HG02970 (cell line): Measurements from ENCODE around the gene ABCA3.

ENCODE experiments used
- ATAC-seq: cut with Tn5 transposase; IDR thresholded peaks from one replicate; pipeline ENCODE4 v1.9.1; 2021; ENCODE audit warnings: mild to moderate bottlenecking, moderate library complexity, moderate number of reproducible peaks; ENCODE audit not compliant: unreplicated experiment, low FRiP score

ABCA3 gene

DNA sequence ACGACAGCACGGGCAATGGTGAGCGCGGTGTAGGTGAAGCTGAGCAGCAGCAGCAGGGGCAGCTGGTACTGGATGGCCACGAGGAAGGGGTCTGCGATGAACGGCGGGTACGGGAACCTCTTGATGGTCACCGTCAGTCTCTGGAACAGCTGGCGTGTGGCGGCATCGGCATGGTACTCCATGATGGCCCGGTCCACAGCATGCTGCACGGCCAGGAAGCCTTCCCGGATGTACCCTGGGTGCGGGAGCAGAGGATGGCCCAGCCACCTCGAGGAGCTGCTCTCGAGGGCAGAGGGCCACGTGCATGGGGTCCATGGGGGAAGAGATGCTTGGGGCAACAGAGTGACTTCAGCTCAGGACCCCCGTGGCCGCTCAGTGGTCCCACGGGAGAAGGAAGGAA is 20.9 kb downstream of the ABCA3 start:
- ATAC-seq, result no peak

DNA sequence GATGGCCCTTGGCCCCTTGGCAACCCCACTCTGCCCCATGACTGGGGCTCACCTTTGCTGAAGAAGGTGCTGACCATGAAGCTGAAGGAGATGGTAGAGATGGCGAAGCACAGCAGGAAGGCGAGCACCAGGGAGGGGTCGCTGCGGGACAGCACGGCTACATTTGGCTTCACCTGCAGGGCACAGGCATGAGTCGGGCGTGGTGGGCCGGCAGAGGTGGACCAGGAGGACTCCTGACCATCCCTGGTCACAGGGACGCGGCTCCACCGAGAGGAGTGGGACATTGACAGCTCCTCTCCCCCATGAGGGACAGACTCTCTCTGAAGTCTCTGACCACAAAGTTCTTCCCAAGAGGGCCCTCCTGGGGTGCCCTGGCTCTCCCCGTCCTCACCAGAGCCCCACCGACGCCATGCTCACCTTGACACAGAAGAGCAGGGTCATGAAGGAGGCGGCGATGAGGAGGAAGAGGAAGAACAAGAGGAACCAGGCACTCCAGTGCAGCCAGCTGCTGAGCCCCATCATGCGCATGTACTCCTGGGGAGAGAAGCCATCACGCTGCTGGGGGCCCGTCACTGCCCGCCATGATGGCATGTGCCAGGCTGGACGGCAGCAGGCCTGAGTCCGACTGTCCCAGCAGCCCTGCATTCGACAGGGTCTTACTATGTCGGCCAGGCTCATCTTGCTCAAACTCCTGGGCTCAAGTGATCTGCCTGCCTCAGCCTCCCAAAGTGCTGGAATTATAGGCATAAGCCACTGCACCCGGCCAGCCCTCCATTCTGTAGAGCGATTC is 23.1 kb downstream of the ABCA3 start:
- no peak for ATAC-seq

DNA sequence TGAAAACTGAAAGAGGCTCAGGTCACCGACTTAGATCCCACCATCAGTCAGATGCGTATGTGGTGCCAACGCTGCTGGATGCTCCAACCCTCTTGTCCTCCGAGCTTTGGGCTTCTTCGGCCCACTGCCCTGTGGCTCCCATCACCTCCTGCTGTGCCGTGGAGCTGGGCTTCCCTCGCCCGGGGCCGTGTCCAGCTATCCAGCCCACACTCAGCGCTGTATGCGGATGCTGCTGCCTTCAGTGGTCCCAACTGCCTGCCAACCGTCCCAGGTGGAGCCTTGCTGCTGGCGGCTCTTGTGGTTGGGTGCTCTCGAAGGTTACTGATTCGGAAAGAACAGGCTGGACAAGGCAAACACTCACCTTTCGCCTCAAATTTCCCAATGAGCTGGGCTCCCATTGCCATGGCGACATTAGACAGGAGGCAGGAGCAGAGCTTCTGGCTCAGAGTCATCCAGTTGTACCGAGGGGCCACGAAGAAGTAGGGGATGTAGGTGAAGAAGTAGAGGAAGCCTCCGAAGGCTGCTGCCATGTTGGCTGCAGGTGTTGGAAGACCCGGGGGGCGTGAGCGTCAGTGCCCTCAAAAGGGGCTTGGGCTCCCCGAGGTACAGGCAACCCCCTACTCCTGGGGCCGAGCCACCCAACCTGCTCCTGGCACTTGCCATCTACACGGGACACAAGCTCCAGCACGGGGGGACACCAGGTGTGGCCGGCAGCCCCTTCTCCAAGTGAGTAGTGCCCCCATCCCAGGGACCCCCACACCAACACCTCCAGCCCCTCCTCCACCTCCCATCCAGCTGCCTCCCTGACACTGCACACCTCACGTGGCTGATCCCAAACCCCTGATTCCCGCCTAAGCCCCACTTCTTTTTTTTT is 32.2 kb downstream of the ABCA3 start:
- ATAC-seq, result no peak

DNA sequence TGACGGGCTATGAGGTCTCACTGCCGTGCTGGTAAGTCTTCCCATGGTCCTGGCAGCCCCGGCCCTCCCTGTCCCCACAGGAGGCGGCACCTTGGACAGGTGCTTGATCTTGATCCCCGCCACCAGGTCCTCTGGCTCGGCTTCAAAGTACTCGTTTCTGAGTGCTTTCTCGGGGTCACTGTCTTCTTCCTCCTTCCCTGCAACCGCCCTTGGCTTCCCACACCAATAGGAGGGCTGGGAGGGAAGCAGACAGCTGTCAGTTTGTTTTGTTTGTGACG is 40.7 kb downstream of the ABCA3 start:
- no peak for ATAC-seq

DNA sequence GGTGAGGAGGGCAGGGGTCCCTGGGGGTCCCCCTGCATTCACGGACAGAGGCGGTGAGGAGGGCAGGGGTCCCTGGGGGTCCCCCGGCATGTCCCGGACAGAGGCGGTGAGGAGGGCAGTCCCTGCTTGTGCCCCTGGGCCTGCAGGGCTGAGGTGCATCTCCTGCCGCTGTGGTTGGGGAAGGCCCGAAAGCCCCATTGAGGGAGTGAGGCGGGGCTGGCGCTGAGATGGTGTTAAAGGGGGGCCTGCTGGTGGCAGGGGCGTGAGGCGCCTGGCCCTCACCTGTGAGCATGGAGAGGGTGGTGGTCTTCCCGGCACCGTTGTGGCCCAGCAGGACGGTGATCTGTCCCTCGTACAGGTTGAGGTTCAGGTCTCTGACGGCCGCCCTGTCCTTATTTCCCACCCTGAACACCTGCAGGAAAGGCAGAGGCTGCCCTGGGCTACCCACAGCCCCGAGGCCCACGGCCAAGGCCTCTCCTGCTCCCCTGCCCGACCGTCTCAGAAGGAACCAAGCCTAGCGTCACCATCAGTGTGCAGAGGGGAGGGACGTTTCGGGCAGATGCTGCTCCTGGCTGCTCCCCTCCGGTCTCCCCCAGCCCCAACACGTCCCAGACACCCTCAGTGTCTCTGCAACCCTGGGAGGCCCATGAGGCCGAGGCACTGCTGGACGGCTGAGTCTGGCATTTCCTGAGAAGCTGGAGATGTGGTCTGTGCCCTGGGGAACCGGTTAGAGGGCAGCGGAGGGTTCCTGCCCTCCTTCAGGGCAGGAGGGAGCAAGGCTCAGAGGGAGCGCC is 41.2 kb downstream of the ABCA3 start:
- ATAC-seq, result no peak

DNA sequence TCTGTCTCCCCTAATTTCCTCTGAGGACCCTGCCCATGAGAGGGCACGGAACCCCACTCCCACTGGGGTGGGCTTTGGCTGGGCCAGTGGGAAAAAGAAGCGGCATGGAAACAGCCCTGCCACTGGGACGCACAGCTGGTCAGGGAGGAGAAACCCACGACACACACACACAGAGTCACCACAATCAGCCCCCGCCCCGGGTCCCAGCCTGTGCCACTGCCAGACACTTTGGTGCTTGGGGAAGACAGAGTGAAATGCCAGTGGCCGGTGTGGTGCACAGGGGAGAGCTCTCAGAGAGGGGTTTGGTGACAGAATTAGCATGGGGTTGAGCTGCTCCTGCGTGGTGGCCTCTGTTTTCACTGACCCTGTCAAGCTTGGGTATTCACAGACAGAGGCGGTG is 41.9 kb downstream of the ABCA3 start:
- no peak for ATAC-seq

DNA sequence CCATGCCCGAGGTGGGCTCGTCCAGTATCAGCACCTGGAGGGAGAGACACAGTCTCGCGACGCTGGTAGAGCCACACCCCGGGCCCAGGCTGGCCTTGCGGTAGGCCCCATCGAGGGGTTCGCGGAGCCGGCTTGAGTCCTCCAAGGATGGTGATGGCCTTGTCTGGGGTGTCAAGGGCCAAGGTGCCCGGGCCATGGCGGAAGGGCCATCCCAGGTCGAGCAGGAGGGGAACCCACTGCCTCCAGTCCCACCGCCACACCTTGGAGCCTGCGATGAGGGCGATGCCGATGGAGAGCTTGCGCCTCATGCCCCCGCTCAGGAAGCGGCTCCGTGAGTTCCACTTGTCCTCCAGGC is 43.0 kb downstream of the ABCA3 start:
- ATAC-seq, result no peak

DNA sequence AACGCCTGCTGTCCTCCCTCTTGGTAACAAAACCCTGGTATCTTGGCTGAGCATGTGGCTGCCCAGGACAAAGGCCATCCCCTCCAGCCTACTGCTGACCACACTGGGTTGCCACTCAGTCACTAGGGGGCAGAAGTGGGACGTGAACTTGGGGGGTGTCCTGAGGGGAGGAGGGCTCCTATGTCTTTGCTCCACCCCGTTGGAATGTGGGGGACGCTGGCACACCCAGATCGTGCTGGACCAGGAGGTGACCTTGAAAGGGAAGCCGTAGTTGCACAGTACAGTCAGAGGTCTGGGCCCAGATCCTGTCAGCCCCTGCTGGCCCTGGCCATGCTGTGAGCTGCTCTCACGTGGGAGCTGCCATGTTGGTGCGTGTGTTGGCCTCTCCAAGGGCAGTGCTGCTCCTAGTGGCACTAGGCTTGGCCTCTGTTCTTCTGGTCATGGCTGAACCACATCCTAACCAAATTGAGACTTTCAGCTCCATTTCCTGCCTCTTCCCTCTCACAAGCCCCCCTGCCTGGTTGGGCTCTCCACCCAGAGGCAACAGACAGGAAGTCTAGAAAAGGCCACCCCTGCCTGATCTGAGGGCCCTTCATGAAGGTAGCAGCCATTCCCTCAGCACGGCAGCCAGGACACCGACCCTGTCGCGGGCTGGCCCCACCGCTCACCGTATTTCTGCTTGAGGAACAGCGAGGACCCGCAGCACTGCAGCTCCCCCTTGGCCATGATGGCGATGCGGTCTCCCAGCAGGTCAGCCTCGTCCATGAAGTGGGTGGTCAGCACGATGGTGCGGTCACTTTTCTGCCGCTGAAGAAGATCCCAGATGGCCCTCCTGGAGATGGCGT is 43.6 kb downstream of the ABCA3 start:
- ATAC-seq, result no peak

DNA sequence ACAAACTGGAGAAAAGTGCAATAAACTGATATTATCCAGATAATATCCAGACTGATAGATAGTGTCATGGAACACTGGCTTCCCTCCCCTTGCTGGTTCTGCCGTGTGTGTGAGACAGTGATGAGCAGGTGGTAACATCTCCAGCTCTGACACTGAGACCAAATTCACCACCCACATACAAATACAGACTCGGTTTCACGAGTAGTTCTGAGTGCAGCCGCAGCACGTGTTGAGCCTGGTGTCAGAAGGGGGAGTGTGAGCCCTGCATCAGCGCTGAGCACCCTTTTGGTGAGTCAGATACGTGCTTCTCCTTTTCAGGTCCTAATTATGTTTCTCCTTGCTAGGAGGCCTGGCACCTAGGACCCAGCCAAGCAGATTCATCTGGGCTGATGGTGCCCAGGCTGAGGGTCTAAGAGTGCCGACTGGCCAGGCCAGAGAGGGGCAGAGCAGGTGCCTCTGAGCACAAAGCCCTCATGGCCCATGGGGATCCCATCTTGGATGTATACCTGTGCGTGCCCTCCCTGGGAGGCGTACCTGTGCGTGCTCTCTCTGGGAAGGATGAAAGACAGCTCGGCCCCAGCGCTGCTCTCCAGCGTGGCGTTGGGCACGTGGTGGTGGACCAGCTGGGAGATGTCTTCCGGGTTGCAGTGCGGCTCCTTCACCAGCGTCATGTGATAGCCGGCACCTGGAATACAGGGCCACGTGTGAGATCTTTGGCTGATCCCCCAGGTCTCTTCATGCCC is 45.3 kb downstream of the ABCA3 start:
- no peak for ATAC-seq

DNA sequence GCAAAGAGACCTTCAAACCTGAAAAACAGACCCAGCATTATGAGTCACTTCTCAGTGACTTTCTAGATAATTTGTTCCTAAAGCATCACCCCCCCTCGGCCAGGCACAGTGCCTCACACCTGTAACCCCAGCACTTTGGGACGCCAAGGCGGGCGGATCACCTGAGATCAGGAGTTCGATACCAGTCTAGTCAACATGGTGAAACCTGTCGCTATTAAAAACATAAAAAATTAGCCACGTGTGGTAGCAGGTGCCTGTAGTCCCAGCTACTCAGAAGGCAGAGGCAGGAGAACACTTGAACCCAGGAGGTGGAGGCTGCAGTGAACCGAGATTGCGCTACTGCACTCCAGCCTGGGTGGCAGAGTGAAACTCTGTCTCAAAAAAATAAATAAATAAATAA is 48.3 kb downstream of the ABCA3 start:
- no peak for ATAC-seq

DNA sequence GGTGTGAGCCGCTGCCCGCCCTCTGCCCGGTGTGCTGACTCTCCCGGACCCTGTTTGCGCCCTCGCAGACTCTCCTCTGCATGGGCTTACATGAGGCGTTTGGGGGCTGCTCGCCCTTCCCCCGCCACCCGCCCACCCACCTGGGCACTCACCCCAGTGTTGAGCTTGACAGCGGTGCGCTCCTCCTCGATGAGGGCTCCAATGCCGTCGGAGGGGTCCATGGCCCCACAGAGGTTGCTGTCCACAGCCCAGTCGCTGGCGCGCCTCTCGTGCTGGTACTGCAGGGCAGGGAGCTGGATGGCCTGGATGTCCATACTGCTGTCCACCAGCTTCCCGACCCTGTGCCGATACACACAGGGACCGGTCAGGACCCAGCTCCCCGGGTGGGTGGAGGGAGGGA is 51.2 kb downstream of the ABCA3 start:
- no peak for ATAC-seq

DNA sequence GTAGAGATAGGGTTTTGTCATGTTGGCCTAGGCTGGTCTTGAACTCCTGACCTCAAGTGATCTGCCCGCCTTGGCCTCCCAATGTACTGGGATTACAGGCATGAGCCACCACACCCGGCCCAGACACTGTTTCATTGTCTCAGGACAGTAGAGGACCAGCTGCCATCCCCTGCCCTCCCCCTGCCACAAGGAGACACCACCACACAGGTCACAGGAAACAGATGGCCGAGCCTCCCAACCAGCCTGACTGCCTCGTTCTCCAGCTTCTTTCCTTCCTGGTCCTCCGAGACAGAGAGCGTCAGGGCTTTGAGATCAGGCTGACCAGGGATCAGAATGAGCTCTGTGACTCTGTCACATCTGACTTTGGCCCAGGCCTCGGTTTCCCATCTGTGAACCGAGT is 51.8 kb downstream of the ABCA3 start:
- no peak for ATAC-seq

DNA sequence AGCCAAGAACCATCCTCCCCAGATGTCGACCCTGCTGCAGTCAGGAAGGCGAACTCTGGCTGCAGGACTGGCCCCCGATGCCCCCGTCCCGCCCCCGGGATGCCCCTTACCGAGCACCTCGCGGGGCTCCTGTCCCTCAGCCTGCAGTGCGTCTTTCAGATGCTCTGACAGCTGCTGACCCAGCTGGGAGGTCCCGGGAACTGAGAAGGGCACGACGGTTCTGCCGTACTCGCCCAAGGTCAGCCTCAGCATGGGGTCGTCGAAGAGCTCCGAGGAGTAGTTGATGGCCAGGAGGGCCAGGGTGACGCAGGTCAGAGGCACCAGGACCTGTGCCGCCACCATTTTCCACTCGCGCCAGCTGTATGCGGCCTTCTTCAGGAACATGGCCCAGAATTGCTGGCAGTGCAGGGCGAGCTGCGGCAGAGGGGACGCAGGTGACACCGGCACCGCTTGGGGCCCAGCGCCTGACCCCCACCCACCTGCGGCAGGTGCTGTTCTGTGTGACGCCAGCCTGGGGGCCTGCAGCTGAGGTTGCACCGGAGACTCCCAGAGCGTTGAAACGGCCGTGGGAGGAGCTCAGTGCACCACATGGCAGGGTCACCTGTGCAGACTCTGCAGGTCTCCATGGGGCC is 52.5 kb downstream of the ABCA3 start:
- no peak for ATAC-seq

DNA sequence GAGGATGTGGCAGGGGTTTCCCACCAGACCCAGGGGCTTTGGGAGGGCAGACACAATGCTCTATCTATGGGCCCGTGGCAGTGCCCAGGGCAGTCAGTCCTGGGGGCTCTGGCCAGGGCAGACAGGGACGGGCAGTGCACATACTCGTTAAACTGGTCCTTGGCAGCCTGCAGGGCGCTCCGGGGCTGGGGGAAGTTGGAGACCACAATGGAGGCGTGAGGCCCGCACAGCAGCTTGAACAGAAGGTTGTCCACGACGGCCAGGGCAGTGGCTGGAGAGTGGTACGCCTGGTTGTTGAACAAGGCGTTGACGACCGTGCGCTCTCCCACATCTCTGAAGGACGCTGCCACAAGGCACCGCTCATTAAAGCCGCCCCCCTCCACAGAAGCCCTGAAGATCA is 54.0 kb downstream of the ABCA3 start:
- no peak for ATAC-seq

DNA sequence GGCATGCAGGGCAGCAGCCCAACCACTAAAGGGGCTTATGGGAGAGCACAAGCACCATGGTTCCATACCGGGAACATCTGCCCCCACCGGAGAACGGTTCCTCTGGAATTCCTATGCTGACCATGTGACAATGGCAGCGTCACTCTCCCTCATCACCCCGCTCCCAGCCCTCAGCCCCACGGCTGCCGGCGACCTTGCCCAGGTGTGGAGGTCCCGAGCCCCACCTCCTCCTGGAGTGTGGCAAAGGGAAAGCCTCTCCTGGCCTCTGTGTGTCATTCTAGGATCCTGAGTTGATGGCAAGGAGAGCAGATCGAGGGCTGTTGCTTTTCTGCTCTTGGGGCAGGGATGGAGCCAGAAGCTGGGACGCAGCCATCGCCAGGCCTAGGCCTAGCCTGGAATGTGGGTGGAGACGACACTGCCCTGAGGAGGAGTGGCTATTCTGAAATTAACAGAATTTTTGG is 54.8 kb downstream of the ABCA3 start:
- ATAC-seq, result no peak

DNA sequence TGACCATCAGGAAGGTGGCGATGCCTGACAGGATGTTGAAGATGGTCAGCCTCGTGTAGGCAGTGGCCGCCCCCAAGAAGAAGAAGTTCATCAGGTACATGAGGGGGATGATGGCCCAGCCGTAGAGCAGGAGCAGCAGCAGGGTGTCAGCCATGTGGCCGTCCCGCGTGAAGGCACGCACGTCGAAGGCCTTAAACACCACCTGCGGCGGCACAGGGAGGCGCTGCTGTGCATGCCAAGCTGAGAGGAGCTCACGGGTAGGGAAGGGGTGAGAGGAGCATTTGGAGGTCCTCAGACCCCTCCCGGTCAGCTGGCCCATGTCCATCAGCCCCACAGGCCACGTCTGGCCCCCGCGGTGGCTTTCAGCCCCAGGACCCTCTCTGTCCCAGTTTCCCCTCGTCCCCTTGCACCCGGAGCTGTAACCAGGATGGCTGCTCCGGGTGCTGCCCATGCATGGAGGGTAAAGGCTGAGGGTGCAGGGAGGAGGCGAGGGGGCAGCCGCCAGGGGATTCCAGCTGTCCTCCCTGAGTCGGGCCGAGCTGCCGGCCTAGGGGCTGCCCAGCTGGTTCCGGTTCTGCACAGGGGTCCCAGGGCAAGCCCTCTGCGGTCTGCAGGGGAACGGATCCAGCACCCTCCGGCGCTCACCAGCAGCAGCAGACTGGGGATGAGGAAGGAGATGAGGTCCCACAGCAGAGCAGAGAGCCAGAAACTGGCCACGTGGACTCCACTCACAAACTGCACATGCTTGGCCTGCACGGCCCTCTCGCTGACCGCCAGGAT is 55.5 kb downstream of the ABCA3 start:
- ATAC-seq, result no peak

DNA sequence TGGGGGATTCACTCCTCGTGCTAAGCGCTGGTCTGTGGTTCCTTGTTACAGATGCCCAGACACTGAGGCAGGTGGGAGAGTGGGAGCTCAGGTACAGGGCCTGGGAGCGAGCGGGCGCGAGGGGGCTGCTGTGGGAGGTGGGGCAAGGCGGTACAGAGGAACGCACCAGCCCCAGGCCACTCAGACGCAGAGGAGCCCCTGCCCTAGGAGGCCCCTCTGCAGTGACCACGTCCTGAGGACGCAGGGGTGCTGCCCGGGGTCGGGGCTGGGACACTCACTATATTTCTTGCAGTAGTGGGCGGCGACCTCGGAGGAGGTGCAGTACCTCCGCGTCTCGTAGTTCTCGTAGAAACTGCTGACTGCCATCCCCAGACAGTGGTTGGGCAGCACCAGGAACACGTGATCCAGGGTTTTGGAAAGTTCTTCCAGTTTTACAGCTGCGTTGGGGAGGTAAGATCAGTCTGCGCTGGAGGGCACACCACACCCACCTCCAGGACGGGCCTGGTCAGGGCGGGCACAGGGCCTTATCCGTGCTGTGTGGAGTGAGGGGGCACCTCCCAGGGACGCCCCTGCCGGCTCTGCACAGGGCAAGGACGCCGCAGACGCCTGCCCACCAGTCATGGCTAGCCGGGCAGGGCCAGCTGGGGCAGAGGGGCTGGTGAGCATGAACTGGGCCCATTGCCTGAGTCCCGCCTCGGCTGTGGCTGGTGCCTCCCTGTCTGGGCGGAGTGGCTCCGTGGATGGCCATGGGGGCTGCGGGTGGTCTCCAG is 56.3 kb downstream of the ABCA3 start:
- ATAC-seq, result no peak
